Skeletal muscle satellite cell (primary cell): ENCODE results near the gene OBP2A.

Source experiments
- H3K27me3 ChIP-seq: 2 replicates; pipeline ENCODE4 v1.7.0; 2013; ENCODE audit warnings: low read length; ENCODE audit not compliant: control insufficient read depth, insufficient read depth
- H3K36me3 ChIP-seq: 2 replicates; pipeline ENCODE4 v1.7.0; 2013; ENCODE audit warnings: mild to moderate bottlenecking, control low read depth, low read length; ENCODE audit not compliant: insufficient read depth
- H3K4me1 ChIP-seq: 2 replicates; pipeline ENCODE4 v1.7.0; 2013; ENCODE audit warnings: low read length; ENCODE audit not compliant: control insufficient read depth, insufficient read depth
- H3K4me2 ChIP-seq: 2 replicates; pipeline ENCODE4 v1.7.0; 2013; ENCODE audit warnings: mild to moderate bottlenecking, low read length
- H3K4me3 ChIP-seq: 2 replicates; pipeline ENCODE4 v1.7.0; 2013; ENCODE audit warnings: low read length
- H3K9ac ChIP-seq: 2 replicates; pipeline ENCODE4 v1.7.0; 2013; ENCODE audit warnings: mild to moderate bottlenecking, low read depth, low read length, moderate library complexity
- H3K9me3 ChIP-seq: replicated peaks from 2 replicates; pipeline ENCODE4 v1.7.0; 2013; ENCODE audit warnings: mild to moderate bottlenecking, control low read depth, low read length

OBP2A gene

GRCh38 chr9:135587658-135588057 lies 41.7 kb downstream of the OBP2A start:
- Histone ChIP-seq H3K4me3 (no peak overlapping the region), H3K4me1 (no peaks in the 10 kb centered on the region), H3K27me3 (peaks cover 4% of the 10 kb centered on the region), H3K9me3 (no peaks in the 10 kb centered on the region), H3K4me2 (no peak overlapping the region), H3K9ac (no peak overlapping the region), H3K36me3 (no peaks in the 10 kb centered on the region)

- H3K27me3 ChIP-seq = peaks cover 4% of the 10 kb centered on the region
- no peak overlapping the region for H3K4me3 ChIP-seq
- H3K9me3 ChIP-seq = no peaks in the 10 kb centered on the region
- no peak overlapping the region for H3K4me2 ChIP-seq
- no peak overlapping the region for H3K9ac ChIP-seq
- H3K36me3 ChIP-seq = no peaks in the 10 kb centered on the region
- no peaks in the 10 kb centered on the region for H3K4me1 ChIP-seq
Observed at GRCh38 chr9:135588371-135588770, 42.4 kb downstream of the OBP2A start.

GRCh38 chr9:135588886-135589595 lies 43.1 kb downstream of the OBP2A start:
- Histone ChIP-seq H3K9me3 (no peaks in the 10 kb centered on the region), H3K9ac (no peak overlapping the region), H3K4me2 (no peak overlapping the region), H3K4me1 (no peaks in the 10 kb centered on the region), H3K36me3 (no peaks in the 10 kb centered on the region), H3K4me3 (no peak overlapping the region), H3K27me3 (peaks cover 4% of the 10 kb centered on the region)

- Histone ChIP-seq H3K36me3 (no peaks in the 10 kb centered on the region), H3K4me2 (no peak overlapping the region), H3K9me3 (no peaks in the 10 kb centered on the region), H3K4me3 (no peak overlapping the region), H3K9ac (no peak overlapping the region), H3K4me1 (no peaks in the 10 kb centered on the region), H3K27me3 (peaks cover 4% of the 10 kb centered on the region)
Observed at GRCh38 chr9:135589596-135590485, 43.9 kb downstream of the OBP2A start.

- Histone ChIP-seq H3K4me3 (no peak overlapping the region), H3K36me3 (no peaks in the 10 kb centered on the region), H3K27me3 (peaks cover 3% of the 10 kb centered on the region), H3K9me3 (no peaks in the 10 kb centered on the region), H3K9ac (no peak overlapping the region), H3K4me1 (no peaks in the 10 kb centered on the region), H3K4me2 (no peak overlapping the region)
Observed at GRCh38 chr9:135590486-135591079, 44.7 kb downstream of the OBP2A start.

GRCh38 chr9:135591506-135592330 lies 45.8 kb downstream of the OBP2A start:
- Histone ChIP-seq H3K4me2 (no peak overlapping the region), H3K9me3 (no peaks in the 10 kb centered on the region), H3K27me3 (peaks cover 4% of the 10 kb centered on the region), H3K4me3 (no peak overlapping the region), H3K4me1 (no peaks in the 10 kb centered on the region), H3K9ac (no peak overlapping the region), H3K36me3 (no peaks in the 10 kb centered on the region)

GRCh38 chr9:135592331-135592590 lies 46.3 kb downstream of the OBP2A start:
- Histone ChIP-seq H3K4me1 (no peaks in the 10 kb centered on the region), H3K4me3 (no peak overlapping the region), H3K27me3 (peaks cover 7% of the 10 kb centered on the region), H3K36me3 (no peaks in the 10 kb centered on the region), H3K4me2 (no peak overlapping the region), H3K9ac (no peak overlapping the region), H3K9me3 (no peaks in the 10 kb centered on the region)

- Histone ChIP-seq H3K4me1 (no peaks in the 10 kb centered on the region), H3K36me3 (no peaks in the 10 kb centered on the region), H3K9ac (no peak overlapping the region), H3K4me3 (no peak overlapping the region), H3K27me3 (peaks cover 7% of the 10 kb centered on the region), H3K9me3 (no peaks in the 10 kb centered on the region), H3K4me2 (no peak overlapping the region)
Observed at GRCh38 chr9:135592625-135593024, 46.7 kb downstream of the OBP2A start.

- Histone ChIP-seq H3K9ac (no peak overlapping the region), H3K9me3 (no peaks in the 10 kb centered on the region), H3K4me3 (no peak overlapping the region)
Observed at GRCh38 chr9:135596211-135596610, 50.3 kb downstream of the OBP2A start.

More at GRCh38 chr9:135596211-135596610, 50.3 kb downstream of the OBP2A start:
- Histone ChIP-seq H3K4me2 (no peak overlapping the region), H3K36me3 (no peaks in the 10 kb centered on the region), H3K4me1 (no peaks in the 10 kb centered on the region), H3K27me3 (peaks cover 7% of the 10 kb centered on the region)
